Stimulated activated CD8-positive, alpha-beta memory T cell treated with anti-CD3 and anti-CD28 coated beads, Interleukin-7, amount 100 ng/mL, for 4 hours (primary cell): ENCODE data around the gene TMA7.
A peak's percentile ranks its signal among the peaks of the same experiment; 100 is the strongest.
"Not testable (repeated sequence)": the region's sequence is repeated elsewhere in the genome, so short reads cannot be mapped to it uniquely, and the experiment has no call there.

Experiments used
- DNase-seq, 2 donors: peaks; one replicate each; pipeline ENCODE4 v3.0.0-alpha.2; 2020; ENCODE audit warnings: low read depth in 2 of 2

Gene TMA7

GRCh38 chr3:48467473-48468267, 27.6 kb downstream of the TMA7 start:
- DNase-seq, result no peak

- DNase-seq, result no peak
Measured at GRCh38 chr3:48468329-48468731, 28.3 kb downstream of the TMA7 start.

GRCh38 chr3:48469046-48469915, 29.2 kb downstream of the TMA7 start:
- no peak for DNase-seq

- DNase-seq, result no peak
Measured at GRCh38 chr3:48470286-48470685, 30.2 kb downstream of the TMA7 start.

GRCh38 chr3:48472673-48472922, 32.5 kb downstream of the TMA7 start:
- no peak for DNase-seq

- peak; percentile 90 to 93 for DNase-seq
Measured at GRCh38 chr3:48472923-48473616, 33.0 kb downstream of the TMA7 start.

GRCh38 chr3:48473617-48473952, 33.5 kb downstream of the TMA7 start:
- no peak for DNase-seq

- DNase-seq, result not testable (repeated sequence)
Measured at GRCh38 chr3:48474031-48474430, 34.0 kb downstream of the TMA7 start.

GRCh38 chr3:48474619-48475018, 34.6 kb downstream of the TMA7 start:
- no peak for DNase-seq

GRCh38 chr3:48475188-48475587, 35.1 kb downstream of the TMA7 start:
- DNase-seq, result no peak

GRCh38 chr3:48476426-48477053, 36.5 kb downstream of the TMA7 start:
- no peak for DNase-seq

GRCh38 chr3:48477959-48478520, 38.0 kb downstream of the TMA7 start:
- DNase-seq, result no peak

- peak; percentile 38 to 49 for DNase-seq
Measured at GRCh38 chr3:48478626-48479555, 38.8 kb downstream of the TMA7 start.

- not testable (repeated sequence) for DNase-seq
Measured at GRCh38 chr3:48480891-48481290, 40.8 kb downstream of the TMA7 start.

- DNase-seq, result not testable (repeated sequence)
Measured at GRCh38 chr3:48482822-48483221, 42.8 kb downstream of the TMA7 start.

GRCh38 chr3:48486952-48487351, 46.9 kb downstream of the TMA7 start:
- DNase-seq, result no peak

- no peak for DNase-seq
Measured at GRCh38 chr3:48492461-48493202, 52.6 kb downstream of the TMA7 start.

GRCh38 chr3:48493203-48493501, 53.1 kb downstream of the TMA7 start:
- no peak for DNase-seq
